ENCODE data around the gene IER3. TPM values are rescaled to one million over a fixed set of nuclear protein-coding genes. Genes with fewer than 3 reads are reported as not detected.

The IER3 gene
- total and polyA plus RNA-seq, 8 donors, result 5.5 to 77.0 (median 16.3) TPM

GRCh38 chr6:30754631-30755030 is 10.3 kb upstream of the IER3 start:
- Histone ChIP-seq H3K27me3 (no peaks in the 10 kb centered on the region), H3K27ac (no peak overlapping the region), H3K4me3 (no peak overlapping the region), H3K36me3 (no peaks in the 10 kb centered on the region), H3K4me1 (peaks cover 7 to 76% of the 10 kb centered on the region in 2 donors), H3K9me3 (no peaks in the 10 kb centered on the region)
- ATAC-seq, result no peak
- intact Hi-C loops (cut with DNase I), result no loop called here
- TF ChIP-seq CTCF (IDR thresholded peaks at IDR 0.05), result no peak
- no peak for DNase-seq

GRCh38 chr6:30752157-30752927 is 8.0 kb upstream of the IER3 start:
- no peak for TF ChIP-seq CTCF (IDR thresholded peaks at IDR 0.05)

GRCh38 chr6:30750379-30750668 is 6.0 kb upstream of the IER3 start:
- ATAC-seq, result no peak
- no peak for DNase-seq
- TF ChIP-seq CTCF (IDR thresholded peaks at IDR 0.05), result no peak
- H3K36me3 ChIP-seq, result no peaks in the 10 kb centered on the region
- intact Hi-C loops (cut with DNase I), result no loop called here
- no peak overlapping the region for H3K4me3 ChIP-seq
- peaks cover 4 to 77% of the 10 kb centered on the region in 2 donors for H3K4me1 ChIP-seq
- peak overlapping the region in 1 of 2 donors; percentile 23 for H3K27ac ChIP-seq
- H3K9me3 ChIP-seq, result no peaks in the 10 kb centered on the region
- no peaks in the 10 kb centered on the region for H3K27me3 ChIP-seq

More at GRCh38 chr6:30752157-30752927, 8.0 kb upstream of the IER3 start:
- Histone ChIP-seq H3K4me1 (peaks cover 8 to 74% of the 10 kb centered on the region in 2 donors), H3K9me3 (no peaks in the 10 kb centered on the region), H3K4me3 (no peak overlapping the region), H3K27ac (peak overlapping the region; percentile 81 to 90), H3K27me3 (no peaks in the 10 kb centered on the region), H3K36me3 (no peaks in the 10 kb centered on the region)
- DNase-seq (peak in 3 of 4 donors; percentile 82 to 95 (median 94)), ATAC-seq (peak; percentile 88)
- intact Hi-C loops (cut with DNase I), result no loop called here

GRCh38 chr6:30749554-30750378 is 5.4 kb upstream of the IER3 start:
- TF ChIP-seq CTCF (IDR thresholded peaks at IDR 0.05), result no peak
- DNase-seq (no peak), ATAC-seq (no peak)
- intact Hi-C loops (cut with DNase I), result loop anchor here in 1 of 2 donors (10.0 kb wide), 1 partner anchor 65 kb away; no protein-coding TSS in a partner anchor
- Histone ChIP-seq H3K36me3 (no peaks in the 10 kb centered on the region), H3K27me3 (no peaks in the 10 kb centered on the region), H3K9me3 (no peaks in the 10 kb centered on the region), H3K27ac (peak overlapping the region in 1 of 2 donors; percentile 23), H3K4me3 (no peak overlapping the region), H3K4me1 (peaks cover 4 to 78% of the 10 kb centered on the region in 2 donors)
